ENCODE measurements around the gene MYL7.
"Not testable (repeated sequence)": the region's sequence is repeated elsewhere in the genome, so short reads cannot be mapped to it uniquely, and the experiment has no call there.

MYL7 gene, protein sequence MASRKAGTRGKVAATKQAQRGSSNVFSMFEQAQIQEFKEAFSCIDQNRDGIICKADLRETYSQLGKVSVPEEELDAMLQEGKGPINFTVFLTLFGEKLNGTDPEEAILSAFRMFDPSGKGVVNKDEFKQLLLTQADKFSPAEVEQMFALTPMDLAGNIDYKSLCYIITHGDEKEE

DNA sequence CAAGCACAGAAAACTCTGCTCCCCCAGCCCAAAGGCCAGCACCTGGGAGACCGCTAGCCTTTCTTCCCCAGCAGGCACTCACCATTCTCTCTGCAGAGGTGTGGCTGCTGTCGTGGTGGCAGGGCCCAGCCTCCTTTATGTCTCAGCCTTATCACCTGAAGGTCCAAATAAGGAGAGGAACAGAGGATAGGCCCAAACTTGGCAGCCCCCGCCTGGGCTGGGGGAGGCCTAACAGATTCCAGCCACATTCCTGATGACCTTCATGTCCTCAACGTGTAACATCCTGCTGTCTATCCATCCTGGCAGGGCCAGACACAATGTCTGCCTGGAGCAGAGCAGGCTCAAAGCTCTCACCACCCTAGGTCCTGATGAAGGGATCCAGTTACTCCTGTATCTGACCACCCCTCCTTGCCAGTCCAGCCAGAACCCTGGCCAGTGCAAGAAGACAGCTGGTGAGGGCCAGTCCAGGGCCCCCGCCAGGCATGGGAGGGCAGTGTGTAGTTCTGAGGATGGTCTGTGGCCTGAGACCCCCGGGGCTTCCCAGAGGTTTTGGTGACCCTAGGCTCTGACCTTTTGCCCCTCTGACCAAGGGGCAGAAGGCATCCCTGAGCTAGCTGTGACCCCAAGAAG is at the start of gene MYL7:
Gene MYL7 (minus strand): TSS at position 112 of the 630 bp plus-strand sequence. CDS start 27 bp downstream, at position 85.
- no peak for DNase-seq (ENCODE audit: low read depth)

DNA sequence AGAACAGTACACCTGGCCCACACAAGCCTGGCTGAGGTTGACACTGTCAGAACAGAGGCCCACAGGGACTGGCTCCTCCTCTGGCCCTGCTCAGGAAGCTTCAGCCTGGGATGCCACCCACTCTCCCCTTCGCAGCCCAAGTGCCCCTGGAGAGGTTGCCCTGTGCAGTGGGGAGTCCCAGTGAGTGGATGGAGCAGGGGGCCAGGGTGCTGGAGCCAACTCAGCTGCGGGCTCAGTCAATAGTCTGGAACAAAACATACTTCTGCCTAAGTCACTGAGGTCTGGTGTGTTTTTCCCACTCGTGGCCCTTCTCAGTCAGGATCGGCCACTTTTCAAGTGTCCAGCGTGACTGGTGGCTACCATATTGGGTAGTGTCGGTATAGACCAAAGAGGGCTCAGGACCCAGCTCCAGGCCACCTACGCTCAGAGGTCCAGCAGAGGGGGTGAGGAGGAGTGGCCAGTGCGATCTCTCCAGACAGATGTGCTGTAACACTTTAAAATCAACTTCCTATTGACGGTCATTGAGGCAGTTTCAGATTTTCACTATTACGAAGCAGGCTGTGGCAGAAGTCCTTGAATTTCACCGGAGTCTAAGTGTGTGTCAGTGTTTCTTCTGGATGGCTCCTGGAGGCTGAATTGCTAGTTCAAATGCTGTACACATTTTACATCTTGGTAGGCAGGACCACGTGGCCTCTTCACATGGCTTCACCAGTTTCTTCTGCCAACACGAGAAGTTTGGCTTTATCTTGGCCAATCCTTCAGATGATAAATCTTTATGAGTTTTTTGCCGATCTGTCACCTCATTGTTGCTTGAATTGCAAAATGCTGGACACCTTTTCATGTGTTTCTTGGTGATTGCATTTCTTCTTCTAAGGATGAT is 49.1 kb upstream of the MYL7 start:
- no peak for DNase-seq (ENCODE audit: low read depth)

DNA sequence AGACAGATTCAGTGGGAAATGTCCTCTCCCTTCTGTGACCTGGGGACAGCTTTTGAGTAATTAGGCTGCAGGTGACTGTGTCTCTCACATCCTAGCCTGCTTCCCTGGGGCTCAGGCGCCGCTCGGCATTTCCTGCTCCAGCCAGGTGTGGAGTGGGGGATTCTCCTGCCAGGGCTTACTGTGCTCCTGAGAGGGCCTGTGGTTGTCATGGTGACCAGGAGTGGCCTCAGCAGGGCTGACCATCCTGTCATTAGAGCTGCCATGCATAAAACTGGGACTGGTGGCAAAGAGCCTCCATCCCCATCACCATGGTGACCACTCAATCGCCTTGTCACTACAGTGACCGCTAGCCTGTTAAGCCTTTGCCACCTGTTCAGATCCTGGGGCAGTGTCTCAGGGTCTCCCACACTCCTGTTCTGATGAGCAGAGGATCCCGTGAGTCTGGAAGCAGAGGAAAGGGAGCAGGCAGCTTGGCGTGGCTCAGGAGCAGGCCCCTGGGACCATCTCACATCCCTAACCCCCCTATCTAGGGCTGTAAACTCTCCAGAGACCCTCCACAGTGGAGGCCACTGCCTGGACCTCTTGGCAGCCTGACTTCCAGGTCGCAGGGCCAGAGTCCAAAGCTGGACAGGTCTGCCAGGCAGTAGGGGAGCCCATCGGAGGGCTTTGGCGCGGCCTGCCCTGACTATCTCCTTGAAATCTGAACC is 48.3 kb upstream of the MYL7 start, which contains the start of gene GCK:
Gene GCK (minus strand): TSS at position 154 of the 707 bp plus-strand sequence. CDS start 486 bp downstream, outside the sequence.
- DNase-seq (ENCODE audit: low read depth): no peak

DNA sequence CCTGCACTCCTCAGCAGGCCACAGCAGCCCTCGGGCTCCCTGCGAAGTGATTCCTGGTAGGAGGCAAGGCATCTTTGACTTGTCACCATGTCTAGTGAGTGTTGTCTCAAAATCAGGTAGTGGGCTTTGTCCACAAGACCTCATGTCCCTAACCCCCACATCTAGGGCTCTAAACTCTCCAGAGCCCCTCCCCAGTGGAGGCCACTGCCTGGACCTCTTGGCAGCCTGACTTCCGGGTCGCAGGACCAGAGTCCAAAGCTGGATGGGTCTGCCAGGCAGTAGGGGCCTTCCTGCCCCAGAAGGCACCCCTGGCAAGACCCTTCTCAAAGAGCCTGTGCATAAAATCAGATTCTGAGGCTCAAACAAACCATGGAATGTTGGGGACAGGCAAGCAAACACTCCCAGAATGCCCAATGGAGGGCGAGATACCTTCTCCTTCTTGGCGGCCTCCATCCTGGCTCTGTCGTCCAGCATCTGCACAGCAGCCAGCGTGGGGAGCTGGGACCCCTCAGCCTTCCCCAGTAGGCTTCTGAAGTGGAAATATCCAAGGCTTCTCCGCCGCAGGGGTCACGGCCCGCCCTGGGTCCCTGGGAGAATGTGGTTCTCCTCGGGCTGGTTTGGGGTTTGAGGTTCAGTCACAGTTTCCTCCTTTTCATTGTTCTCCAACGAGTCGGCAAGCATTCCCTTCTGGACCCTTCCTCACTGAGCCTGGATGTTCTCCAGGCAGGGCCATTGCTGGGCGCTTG is 47.5 kb upstream of the MYL7 start:
- DNase-seq (ENCODE audit: low read depth): no peak

DNA sequence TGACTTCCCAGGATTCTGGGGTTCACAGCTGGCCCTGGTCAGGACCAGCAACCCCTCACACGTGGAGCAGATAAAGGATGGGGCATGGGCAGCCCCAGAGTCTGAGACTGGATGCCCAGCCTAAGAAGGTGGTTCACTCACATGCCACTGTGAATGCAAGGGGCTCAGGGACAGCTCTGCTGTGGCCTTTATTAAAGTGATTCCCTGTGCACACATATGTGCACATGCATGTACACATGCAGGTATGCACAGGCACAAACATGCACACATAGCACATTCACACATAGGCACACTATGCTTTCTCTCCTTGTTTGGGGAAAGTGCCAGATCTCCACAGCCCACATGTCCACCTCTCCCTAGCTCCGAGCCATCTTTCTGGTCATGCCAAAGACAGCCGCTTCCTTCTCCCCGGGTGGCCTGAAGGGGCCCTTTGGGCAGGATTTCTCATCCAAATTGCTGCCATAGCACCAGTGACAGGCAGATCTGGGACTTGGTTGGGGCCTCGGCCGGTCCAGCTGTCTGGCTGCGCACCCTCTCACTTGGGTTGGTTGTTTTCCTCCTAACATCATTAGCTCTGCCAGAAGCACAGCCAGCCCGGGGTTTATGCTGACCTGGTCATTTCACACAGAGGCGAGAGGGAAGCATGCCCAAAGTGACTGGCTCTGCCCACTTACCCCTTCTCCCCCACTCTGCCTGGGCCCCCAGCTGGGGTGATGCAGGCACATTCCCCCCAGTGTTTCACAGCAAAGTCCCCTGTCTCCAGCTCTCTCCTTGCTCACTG is 46.7 kb upstream of the MYL7 start:
- no peak for DNase-seq (ENCODE audit: low read depth)

DNA sequence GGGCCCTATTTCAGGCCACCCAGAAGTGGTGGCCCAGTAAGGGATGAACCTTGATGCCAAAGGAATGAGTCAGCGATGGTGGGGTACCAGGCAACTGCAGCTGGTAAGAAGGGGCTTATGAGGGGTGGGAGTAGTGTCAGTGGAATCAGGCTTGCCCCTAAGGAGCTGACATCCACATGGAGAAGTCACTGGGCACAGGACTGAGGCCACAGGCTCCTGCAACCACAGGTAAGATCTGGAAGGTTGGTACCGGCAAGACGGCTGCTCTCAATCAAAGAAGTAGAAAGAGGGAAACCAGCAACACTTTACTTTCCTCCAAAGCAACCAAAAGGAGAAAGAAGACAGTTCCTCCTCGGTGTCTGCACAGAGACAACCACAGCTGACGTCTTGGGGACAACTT is 45.6 kb upstream of the MYL7 start:
- DNase-seq (ENCODE audit: low read depth): no peak

DNA sequence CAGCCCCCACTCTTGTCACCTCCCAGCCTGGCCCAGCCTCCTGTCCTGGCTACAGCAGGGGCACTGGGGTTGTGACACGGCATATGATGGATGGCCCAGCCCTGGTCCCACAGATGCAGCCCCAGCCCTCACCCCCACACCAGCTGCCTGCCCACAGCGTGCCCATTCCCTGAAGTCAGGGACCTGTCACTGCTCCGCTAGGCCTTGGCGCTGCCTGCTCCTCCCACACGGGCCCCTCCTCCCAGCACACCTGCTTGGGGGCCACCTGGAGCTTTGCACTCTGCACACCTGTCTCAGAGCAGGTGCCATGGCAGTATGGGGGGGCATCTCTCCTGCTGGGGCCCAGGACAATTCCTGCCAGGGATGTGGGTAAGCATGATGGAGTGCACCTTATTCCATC is 44.6 kb upstream of the MYL7 start:
- no peak for DNase-seq (ENCODE audit: low read depth)

DNA sequence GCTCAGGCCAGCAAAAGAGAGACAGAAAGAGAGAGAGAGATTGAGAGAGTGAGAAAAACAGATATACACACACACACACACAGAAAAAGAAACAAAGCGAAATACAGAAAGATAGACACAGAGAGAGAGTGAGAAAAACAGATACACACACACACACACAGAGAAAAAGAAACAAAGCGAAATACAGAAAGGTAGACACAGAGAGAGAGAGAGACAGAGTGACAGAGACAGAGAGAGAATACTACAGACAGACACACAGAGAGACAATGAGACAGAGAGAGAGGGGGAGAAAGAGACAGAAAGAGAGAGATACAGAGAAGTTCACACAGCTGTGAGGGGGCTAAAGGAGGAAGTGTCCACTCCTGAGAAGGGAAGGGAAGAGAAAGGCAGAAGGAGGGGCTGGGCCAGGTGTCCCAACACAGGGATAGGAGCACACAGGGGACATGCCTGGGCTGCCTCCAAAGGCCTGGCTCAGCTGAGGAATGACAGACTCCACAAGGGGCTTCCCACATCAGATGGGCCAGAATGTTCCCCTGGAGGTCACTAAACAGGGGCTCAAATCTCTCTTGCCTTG is 43.8 kb upstream of the MYL7 start:
- DNase-seq (ENCODE audit: low read depth): no peak

DNA sequence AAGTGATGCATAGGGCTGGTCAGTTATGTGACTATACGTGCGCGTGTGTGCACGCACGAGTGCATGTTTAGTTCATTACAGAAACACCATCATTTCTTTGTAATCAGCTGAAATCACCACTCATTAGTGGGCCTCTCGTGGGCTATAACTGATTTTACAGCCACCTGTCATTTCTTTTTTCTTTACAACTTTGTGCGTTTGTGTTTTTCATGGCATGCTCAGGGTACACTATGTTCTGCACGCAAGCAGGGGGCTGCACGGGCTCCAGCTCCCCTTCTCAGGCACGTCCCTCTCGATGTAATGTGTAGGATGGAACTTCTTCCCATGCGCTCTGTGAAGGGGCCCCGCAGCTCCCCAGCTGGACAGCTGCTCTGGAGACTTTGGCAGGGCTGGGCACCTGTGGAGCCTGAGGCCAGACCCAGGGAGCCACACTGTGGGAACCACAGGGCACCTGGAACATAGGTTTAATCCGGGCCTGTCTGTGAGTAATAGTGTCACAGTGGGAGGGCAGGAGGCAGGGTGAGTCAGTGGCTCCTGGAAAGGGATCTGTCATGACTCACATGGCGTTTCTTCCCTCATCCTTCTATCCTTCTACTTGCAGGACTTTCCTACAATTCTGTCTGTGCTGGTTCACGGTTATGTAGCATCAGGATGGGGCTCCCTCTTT is 43.2 kb upstream of the MYL7 start:
- no peak for DNase-seq (ENCODE audit: low read depth)

DNA sequence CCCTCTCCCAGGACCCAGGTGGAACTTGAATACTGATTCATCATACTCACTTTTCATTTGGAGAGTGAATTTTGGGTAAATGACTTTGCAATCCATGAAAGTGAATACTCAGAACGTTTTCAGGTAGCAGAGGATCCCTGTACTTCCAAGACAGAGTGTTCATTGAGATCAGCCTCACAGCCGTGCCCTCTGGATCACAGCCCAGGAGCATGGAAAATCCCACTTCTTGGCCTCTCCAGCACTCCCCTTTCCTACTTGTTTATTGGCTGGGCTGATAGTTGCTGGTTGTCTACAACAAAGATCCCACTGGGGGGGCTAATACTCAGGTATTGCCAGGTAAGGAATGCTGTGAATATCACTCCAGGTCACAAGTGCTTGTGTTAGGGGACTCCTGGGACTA is 42.3 kb upstream of the MYL7 start:
- no peak for DNase-seq (ENCODE audit: low read depth)

DNA sequence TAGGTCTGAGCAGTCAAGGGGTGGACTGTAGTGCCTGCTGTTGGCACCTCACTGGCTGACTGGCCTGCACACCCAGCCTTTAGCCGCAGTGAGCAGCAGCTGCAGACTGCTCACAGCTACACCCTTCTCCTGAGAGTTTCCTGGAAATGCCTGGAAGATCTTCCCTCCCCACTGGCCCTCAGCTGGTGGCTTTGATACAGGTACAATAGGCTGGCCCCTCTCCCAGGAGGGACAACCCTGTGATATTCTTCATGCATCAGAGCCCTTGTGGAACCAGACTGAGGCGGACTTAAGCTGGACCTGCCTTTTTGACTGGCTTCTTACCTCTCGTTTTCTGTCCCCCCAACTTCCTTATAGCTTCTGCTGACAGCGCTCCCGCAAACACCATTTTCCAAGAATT is 41.7 kb upstream of the MYL7 start:
- no peak for DNase-seq (ENCODE audit: low read depth)

DNA sequence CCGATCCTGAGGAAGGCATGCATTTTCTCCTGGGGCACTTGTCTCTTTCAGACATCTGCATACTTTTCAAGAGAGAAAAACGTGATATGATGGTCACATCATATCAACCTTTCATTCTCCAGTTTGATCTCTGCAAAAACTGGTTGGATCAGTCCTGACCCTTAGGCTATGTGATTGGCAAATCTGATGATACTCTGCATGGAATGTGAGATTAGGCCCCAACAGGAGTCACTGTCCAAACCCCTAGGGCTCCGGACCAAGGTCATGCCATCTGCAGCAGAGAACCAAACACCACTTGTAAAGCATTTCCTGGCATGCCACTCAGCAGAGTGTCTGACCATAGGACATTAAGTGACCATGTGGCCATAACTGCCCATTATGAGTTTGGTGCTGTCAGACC is 39.5 kb upstream of the MYL7 start:
- DNase-seq (ENCODE audit: low read depth): no peak

DNA sequence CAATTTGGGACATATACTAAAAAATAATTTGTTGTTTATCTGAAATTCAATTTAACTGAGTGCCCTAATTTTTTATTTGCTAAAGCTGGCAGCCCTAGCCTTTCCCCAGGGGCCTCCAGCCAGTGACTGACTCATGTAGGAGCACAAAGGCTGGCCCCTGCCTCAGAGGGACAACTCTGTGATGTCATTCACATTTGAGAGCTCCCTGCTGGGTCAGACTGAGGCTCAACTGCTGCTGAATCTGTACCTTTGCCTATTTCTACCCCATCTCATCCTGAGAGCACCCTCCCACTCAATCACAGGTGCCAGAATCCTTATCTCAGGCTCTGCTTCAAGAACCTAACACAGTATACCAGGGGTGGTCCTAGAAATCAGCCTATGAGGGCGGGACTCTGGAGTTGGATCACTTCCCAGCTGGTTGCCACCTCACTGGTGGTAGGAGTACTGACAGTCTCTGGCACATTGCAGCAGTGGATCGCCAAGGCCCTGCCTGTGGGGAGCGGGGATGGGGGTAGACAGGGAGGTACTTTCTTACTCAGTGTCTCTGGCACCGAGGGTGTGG is 36.5 kb upstream of the MYL7 start:
- DNase-seq (ENCODE audit: low read depth): no peak

DNA sequence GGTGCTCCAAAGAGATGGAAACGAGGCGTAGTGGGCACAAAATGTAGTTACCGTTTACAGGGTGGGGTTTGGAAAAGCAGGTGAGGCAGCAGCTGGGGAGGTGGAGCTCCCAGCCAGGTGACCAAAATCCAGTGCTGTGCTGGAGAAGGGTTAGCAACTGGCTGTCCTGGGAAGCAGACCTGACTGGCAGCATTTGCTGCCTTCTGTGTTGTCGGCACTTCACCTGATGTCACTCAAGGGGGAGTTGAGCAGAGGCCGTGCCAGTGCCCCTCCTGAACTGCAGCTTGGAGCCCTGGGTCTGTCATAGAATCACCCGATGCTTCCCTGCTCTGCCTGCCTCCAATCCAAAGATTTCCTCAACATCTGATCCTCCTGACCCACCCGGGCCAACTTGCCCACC is 35.4 kb upstream of the MYL7 start:
- DNase-seq (ENCODE audit: low read depth): no peak

DNA sequence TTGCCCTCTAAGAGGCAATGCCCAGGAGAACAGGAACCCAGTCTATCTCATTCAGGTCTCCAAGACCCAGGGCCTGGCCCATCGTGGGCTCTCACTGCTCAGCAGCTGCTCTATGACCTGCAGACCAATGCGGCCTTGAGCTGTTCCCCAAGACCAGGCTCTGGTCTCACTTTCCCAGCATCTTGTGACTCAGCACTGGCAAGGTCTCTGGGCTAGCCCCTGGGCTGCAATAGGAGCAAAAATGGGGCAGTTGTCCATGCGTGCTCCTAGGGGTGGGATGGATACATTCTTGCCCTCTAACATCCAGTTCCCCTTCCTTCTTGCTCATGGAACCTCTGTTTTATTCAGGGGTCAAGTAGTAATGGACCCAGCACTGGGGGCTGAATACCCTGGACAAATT is 34.6 kb upstream of the MYL7 start:
- no peak for DNase-seq (ENCODE audit: low read depth)

DNA sequence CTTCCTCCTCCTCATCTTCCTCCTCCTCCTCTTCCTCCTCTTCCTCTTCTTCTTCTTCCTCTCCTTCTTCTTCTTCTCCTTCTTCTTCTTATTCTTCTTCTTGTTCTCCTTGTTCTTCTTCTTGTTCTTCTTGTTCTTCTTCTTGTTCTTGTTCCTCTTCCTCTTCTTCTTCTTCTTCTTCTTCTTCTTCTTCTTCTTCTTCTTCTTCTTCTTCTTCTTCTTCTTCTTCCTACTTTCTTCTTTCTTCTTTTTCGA is 33.5 kb upstream of the MYL7 start:
- not testable (repeated sequence) for DNase-seq (ENCODE audit: low read depth)

DNA sequence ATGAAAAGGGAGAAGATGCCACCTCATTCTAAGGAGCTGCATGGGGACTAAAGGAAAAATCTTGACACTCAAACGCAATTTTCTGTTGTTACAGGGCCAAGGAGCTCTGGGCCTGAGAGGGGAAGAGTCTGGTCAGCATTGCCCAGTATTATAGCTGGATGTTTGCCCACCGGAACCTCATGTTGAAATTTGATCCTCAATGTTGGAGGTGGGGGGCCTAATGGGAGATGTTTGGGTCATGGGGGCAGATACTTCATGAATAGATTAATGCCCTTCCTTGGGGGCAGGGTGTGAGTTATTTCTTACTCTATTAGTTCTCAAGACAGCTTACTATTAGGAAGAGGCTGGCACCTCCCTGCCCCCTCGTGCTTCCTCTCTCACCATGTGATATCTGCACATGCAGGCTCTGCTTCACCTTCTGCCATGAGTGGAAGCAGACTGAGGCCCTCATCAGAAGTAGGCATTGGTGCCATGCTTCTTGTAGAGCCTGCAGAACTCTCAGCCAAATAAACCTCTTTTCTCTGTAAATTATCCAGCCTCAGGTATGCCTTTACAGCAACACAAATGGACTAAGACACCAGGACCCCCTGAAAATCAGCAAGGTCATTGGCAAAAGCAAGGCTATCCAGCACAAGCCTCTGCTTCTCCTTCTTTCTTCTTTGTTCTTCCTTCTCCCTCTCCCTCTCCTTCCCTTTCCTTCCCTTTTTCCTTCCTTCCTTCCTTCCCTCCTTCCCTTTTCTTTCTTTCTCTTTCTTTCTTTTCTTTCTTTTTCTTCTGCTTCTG is 33.0 kb upstream of the MYL7 start:
- DNase-seq (ENCODE audit: low read depth): no peak

DNA sequence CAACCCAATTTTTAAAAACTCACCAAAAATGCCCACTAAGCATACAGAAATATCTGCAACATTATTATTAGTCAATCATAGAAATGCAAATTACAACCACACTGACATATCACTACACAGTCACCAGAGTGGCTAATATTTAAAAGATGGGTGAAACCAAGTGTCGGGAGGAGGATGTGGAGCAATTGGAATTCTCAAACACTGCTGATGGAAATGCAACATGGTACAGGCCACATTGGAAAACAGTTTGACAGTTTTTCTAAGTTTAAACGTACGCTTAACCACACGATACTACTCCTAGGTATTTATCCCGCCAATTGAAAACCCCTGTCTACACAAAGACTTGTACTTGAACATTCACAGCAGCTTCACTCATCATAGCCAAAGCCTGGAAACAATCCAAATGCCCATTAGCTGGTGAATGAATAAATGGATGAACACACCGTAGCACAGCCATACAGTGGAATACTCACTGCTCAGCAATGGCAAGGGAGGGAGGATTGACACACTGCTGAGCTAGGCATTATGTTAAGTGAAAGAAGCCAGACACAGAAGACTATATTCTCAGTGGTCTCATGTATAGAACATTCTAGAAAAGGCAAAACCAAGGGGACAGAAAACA is 31.8 kb upstream of the MYL7 start:
- DNase-seq (ENCODE audit: low read depth): no peak

DNA sequence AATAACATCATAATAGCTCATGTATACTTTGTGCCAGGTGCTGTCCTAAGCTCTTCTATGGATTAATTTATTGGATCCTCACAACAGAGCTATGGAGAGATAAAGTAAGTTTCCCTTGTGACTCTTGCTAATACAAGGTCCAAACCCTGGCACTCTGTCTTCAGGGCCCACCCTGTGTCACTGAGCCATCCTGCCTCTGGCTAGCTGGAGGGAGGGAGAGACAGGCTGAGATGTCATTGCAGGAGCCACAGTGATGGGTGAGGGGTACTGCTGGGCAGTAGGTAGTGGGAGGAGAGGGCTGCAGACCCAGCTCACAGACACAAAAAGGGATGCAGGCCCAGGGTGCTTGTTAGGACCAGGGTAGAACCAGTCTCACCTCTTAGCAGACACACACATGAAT is 31.2 kb upstream of the MYL7 start:
- DNase-seq (ENCODE audit: low read depth): no peak

All from HS-27A (cell line).